GM21367 (cell line): Measurements from ENCODE around the gene JCHAIN.
"Not testable (repeated sequence)": the region's sequence is repeated elsewhere in the genome, so short reads cannot be mapped to it uniquely, and the experiment has no call there.

Experiments used
- ATAC-seq: cut with Tn5 transposase; IDR thresholded peaks from one replicate; pipeline ENCODE4 v1.9.1; 2021; ENCODE audit not compliant: unreplicated experiment

JCHAIN gene

DNA sequence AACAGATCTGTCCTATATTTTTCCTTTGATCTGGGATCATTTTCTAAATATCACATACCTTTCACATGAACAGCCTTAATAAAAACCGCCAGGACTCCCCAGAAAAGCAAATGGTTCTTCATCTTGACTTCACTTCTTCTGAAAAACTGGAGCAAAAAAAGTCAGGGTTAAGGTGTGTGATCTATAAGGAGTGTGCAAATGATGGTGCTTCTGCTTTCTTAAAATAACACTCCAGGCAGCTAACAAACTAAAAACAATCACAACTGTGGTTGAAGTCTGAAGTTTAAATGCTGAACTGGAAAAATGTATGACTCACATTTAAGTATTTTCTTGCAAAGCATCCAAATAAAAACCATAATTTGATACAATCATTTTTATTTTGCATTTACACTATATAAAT lies at the start of gene JCHAIN:
JCHAIN (minus strand) TSS at position 140 of the 400 bp plus-strand sequence; CDS start at position 122, 18 bp downstream.
- ATAC-seq, result peak; percentile 60

DNA sequence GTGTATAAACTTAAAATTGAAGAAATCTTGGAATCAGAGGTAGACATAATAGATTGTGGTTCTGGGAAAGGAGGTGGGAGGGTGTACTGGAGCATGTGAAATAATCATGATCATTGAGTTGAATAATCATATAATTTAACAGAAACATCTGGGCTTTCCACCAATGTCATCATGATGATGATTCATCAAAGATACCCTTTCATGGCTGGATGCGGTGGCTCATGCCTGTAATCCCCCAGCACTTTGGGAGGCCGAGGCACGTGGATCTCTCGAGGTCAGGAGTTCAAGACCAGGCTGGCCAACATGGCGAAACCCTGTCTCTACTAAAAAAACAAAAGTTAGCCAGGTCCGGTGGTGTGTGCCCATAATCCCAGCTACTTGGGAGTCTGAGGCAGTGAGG lies 48.8 kb upstream of the JCHAIN start:
- peak; percentile 10 for ATAC-seq

DNA sequence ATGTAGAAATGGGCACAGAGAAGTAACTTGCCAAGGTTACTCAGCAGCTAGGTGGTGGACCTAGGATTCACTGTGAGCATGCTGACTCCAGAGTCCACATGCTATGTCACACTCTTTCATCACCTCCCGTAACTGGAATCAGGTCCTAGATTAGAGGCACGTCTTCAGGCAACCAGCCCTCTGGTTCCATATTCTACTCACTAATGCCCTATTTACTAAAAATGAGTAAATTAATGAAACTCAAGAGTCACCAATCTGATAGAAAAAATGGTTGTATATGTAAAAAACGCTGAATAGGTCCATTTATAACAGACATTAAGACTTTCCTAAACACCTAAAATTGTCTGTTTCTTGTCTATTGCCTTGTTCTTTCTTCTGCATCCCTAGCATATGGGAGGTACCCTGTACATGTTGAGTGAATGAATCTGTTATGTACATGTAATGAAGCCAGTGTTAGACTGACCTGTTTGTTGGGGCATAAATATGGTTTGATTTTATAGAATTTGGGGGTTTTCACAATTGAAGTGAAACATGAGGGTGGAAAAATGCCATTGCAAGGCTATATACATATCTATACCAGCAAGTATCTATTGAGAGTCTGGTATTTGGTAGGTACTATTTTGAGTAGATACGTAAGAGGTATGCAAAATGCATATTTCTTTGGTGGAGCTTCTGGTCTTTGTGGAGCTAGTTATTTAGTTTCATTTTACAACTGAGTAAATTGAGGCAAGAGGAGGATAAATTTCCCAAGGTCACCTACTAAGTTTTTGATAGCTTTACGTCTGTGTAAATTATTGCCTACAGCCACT lies 48.0 kb upstream of the JCHAIN start:
- peak; percentile 54 for ATAC-seq

DNA sequence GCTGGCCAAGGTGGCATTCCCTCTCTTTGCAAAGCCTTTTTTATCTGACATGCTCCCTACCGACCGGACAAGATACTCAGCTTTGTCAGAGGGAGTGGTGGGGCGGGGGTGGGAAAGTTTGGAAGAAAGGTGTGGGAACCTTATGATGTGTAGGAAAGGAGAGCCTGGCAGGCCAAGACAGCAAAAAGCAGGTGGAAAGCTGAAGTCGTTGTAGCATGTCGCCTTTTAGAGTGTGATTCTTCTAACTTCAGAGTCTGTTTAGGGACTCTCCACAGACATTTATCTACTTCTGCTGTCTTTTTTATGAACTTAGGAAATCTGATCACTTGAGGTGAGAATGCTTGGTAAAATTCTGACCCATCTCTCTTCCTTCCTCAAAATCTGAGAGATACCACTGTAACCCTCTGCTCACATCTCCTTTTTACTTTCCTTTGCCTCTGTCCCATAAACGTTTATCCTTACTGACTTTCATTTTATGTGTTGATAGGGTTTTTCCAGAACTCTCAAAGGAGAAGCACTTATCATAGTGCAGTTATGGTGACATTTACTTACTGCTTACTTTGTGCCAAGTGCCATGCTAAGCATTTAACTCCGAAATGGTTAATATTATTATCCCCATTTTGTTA lies 47.3 kb upstream of the JCHAIN start:
- peak; percentile 33 for ATAC-seq

DNA sequence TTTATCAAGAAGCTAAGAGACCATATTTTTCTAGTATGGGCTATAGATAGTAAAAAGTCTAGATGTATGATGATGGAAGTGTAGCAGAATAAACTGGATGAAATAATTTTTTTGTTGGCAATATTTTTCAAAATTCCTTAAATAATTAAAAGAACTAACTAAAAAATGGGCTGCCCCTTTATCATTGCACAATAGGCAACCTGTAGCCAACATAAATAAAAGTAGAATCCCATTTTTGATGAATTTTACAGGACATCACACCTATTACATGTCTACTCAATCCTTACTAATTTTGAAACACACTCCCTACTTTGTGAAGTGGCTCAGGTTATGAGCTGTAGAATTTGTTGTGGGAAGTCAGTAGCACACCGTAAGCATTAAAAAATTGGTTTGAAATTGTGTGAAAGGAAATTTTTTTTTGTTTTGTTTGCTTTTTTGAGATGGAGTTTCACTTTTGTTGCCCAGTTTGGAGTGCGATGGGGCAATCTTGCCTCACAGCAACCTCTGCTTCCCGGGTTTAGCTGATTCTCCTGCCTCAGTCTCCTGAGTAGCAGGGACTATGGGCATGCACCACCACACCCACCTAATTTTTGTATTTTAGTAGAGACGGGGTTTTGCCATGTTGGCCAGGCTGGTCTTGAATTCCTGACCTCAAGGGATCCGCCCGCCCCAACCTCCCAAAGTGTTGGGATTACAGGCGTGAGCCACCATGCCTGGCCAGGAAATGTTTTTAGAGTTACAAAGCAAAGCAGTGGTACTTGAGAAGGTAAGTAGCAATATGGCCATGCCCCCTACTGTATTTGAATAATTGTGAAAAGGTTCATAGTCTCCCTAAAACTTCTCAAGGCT lies 46.5 kb upstream of the JCHAIN start:
- ATAC-seq, result no peak

DNA sequence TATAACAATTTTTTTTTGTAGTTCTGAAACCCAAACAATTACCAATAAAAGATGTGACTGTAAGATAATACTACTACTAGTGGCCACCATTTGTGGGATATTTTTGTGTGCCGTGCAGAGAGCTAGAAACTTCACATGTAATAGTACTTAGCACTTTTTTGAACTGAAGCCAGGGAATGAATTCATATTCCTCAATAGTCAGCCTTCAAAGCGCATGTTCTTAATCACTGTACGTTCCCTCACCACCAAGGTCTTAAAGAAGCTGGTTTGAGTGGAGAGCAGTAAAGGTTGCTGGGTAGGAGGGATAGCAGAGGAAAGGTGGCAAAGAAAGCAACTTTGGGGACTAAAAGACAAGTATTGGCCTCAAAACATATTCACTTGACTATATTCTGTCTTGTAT lies 45.8 kb upstream of the JCHAIN start:
- no peak for ATAC-seq

DNA sequence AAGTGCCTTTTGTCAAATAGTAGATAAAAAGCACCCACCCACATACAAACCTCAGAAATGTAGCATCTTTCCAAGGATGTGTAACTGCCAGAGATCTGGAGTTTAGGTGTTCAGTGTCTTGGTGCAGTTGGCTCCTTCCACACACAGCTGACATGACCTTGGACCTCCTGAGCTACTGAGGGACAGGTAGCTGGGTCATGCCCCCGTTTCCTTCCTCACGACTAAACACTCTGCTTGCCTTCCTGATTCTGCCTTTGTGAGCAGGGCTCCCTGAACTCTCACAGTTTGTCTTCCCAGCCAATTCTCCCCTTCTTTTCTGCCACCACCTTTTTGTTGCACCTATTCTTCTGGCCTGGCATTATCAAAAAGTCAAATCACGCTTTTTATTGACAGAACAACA lies 45.3 kb upstream of the JCHAIN start:
- ATAC-seq, result no peak

DNA sequence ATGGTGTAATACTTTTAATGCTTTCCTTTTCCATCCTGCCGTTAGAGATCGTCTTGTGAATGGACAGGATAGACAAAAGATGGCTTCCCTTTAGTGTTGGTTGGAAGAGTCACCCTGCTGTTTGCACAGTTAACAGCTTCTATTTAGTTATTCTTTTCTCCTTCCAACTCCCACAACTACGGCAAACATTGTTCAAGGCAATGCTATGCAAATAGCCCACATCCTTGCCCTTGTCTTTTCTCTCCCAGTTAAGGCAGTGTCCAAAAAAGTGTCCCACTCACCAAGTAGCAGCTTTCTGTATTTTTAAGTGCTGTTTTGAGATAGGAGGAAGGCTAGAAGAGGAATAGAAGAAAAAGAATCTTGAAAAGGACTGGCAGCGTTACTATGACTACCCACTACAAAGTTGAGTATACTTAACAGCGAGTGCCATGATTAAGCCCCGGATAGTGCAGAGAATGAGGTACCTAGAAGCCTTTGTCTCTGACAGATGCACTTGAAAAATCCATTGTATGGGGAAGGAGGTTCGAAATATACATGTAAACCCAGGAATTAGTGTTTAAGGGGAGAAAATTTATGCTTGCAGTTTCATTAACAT lies 43.4 kb upstream of the JCHAIN start:
- no peak for ATAC-seq

DNA sequence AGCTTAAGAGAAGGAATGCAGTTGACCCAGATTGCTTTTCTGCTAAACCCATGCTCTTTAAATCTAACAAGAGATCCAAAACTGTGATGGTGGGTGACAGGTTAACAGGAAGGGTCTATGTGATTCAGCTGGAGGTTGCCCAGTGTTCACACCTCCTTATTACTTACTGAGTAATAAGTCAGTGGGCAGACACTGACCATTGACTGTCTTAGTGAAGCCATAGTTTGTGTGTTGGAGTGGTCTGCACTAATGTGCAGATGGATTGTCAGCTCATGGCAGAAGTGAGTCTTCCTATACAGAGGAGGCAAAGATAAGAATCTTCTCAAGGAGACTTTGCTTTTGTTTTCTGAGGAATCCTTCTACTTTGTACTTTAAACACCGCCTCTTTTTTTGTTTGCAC lies 40.2 kb upstream of the JCHAIN start:
- no peak for ATAC-seq

DNA sequence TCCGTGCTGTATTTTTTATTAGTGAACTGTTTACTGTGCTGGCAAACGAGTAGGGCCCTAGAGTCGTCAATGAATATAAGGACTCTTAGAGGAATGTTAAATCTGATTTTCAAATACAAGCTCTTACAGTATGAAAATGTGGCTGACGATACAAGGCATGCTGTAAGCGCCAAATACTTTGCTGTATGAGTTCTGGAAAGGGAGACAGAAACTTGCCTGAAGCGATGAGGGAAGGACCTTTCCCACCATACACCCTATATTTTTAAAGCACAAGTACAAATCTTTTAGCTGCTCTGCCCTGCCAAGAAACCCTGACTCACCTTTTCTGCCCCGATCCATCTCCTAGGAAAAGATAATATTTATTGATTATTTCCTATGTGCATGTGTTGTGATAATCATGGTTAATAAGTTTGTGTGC lies 39.7 kb upstream of the JCHAIN start:
- ATAC-seq, result no peak

DNA sequence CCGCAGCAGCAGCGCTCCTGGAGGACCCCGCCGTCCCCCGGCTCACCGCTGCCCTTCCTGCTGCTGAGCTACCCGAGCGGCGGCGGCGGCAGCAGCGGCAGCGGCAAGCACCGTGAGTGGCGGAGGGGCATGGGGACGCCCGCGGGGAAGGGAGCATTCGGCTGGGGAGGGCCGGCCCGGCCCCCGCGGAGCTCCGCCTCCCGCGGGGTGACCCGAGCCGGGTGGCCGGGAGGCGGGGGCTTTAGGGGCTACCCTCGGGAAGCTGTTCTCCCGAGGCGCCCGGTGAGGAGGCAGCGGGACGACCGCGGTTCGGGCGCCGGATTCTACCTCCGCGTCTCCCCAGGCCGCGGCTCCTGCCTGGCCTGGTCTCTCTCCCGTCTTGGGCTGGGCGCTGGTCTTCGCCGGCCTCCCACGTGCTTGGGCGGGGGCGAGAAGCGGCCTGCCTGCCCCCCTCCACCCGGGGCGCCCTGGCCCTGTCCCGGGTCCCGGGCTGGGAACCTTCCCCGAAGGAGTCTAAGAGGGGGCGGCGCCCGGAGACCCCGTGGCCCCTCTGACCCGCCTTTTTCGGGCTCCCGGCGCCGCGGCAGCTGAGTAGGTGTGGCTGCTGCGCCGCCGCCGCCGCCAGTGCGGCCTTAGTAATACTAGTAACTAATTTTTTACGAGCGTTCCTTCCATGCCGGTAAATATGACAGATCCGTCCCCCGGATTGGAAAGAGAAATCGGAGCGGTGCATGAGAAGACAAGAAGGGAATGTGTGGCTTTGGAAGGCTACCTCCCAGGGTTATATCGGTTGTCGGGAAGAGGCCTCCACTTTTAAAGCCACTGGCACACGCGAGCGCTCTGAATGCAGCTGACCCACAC lies 39.1 kb upstream of the JCHAIN start:
- ATAC-seq, result peak; percentile 56

DNA sequence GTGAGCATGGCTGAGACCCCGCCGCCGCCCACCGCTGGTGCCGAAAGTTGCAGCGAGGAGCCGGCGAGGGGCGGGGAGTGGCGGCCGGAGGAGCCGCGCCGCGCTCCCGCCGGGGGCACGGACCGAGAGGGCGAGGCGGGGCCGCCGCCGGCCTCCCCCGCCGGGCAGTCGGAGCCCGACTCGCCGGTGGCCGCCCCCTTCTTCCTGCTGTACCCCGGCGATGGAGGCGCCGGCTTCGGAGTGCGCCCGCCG lies 38.5 kb upstream of the JCHAIN start:
- peak; percentile 29 for ATAC-seq

DNA sequence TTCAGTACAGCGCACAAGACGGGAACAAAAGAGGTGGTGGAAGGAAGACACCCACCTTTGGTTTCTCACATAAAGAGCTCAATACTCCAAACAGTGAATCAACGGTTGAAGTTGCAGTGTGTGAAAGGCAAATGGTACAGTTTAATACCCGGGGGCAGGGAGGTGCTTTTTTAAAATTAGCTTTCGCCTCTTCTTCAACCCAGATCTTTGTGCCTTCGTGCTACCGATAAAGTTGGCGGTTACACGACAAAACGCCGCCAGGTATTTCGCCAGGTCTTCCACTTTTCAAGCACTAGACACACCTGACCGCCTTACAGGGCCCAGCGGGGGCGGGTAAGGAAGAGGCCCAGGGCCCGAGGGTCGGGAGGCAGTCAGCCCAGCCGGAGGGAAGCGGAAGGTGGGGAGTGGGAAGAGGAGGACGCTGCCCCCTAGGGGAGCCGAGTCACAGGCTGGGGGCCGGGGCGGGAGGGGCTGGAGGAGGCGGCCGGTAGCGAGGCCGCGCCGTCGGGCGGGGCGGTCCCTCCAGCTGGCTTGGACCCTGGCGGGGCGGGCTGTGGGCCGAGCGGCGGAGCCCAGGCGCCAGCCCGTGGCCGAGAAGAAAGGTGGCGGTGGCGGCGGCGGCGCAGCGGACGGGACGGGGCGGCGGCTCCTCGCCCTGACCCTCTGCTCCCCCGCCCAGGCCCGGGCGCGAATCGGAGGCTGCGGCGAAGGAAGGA lies 38.1 kb upstream of the JCHAIN start:
- peak; percentile 61 for ATAC-seq

DNA sequence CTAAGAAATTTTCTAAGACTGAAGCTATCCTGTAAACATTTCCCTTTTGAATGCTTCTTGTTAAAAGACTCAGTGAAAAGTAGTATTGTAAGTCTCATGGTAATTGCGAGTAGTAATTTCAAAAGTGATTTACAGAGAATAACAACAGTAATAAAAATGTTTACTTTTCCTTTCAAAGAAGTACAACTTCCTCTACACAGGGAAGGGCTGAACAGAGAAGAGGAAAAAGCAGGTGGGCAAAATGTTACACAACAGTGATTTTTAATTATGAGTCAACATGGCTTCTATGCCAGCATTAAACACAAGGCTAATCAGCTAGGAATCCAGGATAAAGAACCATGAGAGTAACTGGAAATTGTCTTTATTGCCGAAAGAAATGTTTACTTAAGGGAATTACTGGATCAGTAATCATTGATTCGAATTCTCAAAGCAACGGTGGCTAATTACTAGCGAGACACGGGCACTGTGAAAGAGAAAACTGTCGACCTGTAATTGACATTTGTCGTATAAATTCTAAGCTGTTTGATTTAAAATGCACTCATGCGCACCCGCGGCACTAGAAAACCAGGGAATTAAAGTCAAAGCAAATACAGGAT lies 37.4 kb upstream of the JCHAIN start:
- no peak for ATAC-seq

DNA sequence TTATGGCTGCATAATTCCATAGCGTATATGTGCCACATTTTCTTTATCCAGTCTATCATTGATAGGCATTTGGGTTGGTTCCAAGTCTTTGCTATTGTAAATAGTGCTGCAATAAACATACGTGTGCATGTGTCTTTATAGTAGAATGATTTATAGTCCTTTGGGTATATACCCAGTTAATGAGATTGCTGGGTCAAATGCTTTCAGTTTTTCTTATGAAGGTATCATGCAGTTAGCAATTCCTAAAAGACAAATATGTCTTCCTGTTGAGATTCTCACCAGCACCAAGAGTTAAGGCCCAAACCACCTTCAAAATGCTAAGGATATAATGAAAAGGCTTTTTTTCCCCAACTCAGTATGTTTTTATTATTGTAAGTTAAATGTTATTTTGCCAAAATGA lies 36.3 kb upstream of the JCHAIN start:
- not testable (repeated sequence) for ATAC-seq

DNA sequence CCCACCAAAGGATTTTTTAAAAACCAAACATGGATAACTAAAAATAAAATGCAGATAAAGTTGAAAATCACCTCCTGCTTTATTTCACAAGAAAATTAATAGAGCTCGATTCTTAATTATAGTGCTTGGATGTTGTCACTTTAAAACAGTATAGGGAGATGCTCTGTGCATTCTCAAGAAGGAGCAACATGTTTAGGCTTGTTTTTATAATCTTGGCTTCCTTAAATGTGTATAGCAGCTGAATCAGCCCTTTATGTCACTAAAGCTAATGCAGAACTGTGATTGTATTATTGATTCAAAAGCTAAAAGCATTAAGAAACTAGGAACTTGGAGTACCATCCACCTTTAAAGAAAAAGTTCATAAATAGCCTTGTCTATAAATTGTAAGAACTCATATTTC lies 35.0 kb upstream of the JCHAIN start:
- no peak for ATAC-seq

DNA sequence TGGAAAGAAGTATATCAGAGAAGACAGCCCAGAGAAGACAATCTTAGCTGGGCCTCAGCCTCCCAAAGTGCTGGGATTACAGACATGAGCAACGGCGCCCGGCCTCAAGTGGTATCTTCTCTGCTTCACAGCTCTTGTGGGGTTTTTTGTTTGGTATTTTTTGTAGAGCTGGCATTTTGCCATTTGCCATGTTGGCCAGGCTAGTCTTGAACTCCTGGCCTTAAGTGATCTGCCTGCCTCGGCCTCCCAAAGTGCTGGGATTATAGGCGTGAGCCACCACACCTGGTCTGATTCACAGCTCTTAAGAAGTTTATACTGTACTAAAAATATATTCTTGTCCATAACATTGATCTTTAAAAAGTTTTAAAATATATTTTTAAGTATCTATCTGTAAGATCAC lies 34.4 kb upstream of the JCHAIN start:
- ATAC-seq, result no peak

DNA sequence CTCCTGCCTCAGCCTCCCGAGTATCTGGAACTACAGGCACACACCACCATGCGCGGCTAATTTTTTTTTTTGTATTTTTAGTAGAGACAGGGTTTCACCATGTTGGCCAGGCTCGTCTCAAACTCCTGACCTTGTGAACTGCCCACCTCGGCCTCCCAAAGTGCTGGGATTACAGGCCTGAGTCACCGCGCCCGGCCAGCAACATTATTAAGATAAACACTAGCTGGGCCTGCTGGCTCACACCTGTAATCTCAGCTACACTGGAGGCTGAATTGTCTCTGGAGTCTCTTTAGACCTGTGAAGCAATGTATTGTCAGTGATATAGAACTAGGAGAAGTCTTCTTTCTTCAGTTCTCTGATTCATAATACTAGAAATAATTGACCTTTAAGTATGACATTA lies 32.1 kb upstream of the JCHAIN start:
- not testable (repeated sequence) for ATAC-seq

DNA sequence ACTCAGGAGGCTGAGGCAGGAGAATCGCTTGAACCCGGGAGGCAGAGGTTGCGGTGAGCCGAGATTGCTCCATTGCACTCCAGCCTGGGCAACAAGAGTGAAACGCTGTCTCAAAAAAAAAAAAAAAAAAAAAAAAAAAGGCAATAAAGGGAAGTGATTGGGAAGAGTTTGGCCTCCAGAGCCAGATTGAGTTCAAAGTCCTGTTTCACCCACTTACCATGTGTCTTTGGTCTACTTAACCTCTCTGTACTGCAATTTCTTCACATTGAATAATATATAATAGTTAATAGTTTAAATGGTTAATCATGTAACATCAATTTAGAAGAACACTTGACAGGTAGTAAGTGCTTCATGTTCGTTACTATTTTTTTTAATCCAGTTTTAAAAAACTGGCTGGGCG lies 28.3 kb upstream of the JCHAIN start:
- not testable (repeated sequence) for ATAC-seq

DNA sequence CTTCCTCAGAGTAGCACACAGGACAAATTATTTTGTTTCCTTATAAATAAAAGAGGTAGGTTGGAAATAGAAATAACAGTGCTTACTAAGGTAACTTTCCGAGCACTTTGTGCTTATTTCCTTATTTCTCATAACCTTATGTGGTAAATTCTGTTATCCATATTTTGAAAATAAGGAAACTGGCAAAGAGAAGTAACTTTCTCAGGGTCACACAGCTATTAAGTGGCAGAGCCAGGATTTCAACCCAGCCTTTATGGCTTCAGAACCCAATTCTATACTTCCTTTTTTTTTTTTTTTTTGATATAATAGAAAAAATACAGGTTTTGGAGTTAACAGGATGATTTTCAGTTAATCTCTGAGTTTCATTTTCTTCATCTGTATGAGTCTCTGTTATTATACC lies 25.4 kb upstream of the JCHAIN start:
- no peak for ATAC-seq
